NT2/D1 (cell line): ENCODE results near the gene TENM4.

Source experiments
- DNase-seq: peaks from one replicate; pipeline ENCODE4 v3.0.0-alpha.2; 2011; ENCODE audit warnings: low read depth, low spot score
- H3K27me3 ChIP-seq: 2 replicates; pipeline ENCODE4 v1.6.0; 2011; ENCODE audit warnings: mild to moderate bottlenecking; ENCODE audit not compliant: insufficient read length, insufficient read depth
- H3K36me3 ChIP-seq: 2 replicates; pipeline ENCODE4 v1.6.1; 2011; ENCODE audit warnings: mild to moderate bottlenecking, low read length, mixed read lengths; ENCODE audit not compliant: insufficient read depth, insufficient read length
- H3K4me1 ChIP-seq: 2 replicates; pipeline ENCODE4 v1.5.1; 2011; ENCODE audit not compliant: insufficient read depth, insufficient read length
- H3K4me3 ChIP-seq: 2 replicates; pipeline ENCODE4 v1.5.1; 2011; ENCODE audit warnings: low read depth; ENCODE audit not compliant: insufficient read length
- H3K9ac ChIP-seq: 2 replicates; pipeline ENCODE4 v1.6.0; 2011; ENCODE audit warnings: low read depth; ENCODE audit not compliant: insufficient read length
- H3K9me3 ChIP-seq: 2 replicates; pipeline ENCODE4 v1.5.1; 2011; ENCODE audit warnings: mild to moderate bottlenecking, low read length; ENCODE audit not compliant: insufficient read depth
- SUZ12 ChIP-seq: IDR thresholded peaks from 2 replicates; pipeline ENCODE4 v1.6.1; 2011; ENCODE audit not compliant: insufficient read length, insufficient read depth; ENCODE audit errors: extremely low read depth
- YY1 ChIP-seq: IDR thresholded peaks from 2 replicates; pipeline ENCODE4 v1.6.1; 2011; ENCODE audit not compliant: insufficient read length, insufficient read depth
- ZNF274 ChIP-seq: IDR thresholded peaks from 2 replicates; pipeline ENCODE4 v1.6.1; 2011; ENCODE audit warnings: mild to moderate bottlenecking, low read depth, low read length

The TENM4 gene

GRCh38 chr11:78651923-78652842, 788.6 kb downstream of the TENM4 start:
- Histone ChIP-seq H3K4me3 (no peak overlapping the region), H3K27me3 (no peaks in the 10 kb centered on the region)
- no peak for DNase-seq

GRCh38 chr11:78651136-78651775, 789.6 kb downstream of the TENM4 start:
- DNase-seq, result no peak
- H3K9ac ChIP-seq, result no peak overlapping the region
- TF ChIP-seq SUZ12 (no peak), YY1 (no peak), ZNF274 (no peak)
- no peaks in the 10 kb centered on the region for H3K36me3 ChIP-seq
- no peaks in the 10 kb centered on the region for H3K9me3 ChIP-seq
- H3K4me3 ChIP-seq, result no peak overlapping the region
- H3K27me3 ChIP-seq, result no peaks in the 10 kb centered on the region
- H3K4me1 ChIP-seq, result peaks cover 3% of the 10 kb centered on the region

More at GRCh38 chr11:78651923-78652842, 788.6 kb downstream of the TENM4 start:
- Histone ChIP-seq H3K9ac (no peak overlapping the region), H3K36me3 (no peaks in the 10 kb centered on the region), H3K4me1 (peaks cover 6% of the 10 kb centered on the region), H3K9me3 (no peaks in the 10 kb centered on the region)
- TF ChIP-seq SUZ12 (no peak), ZNF274 (no peak), YY1 (no peak)

GRCh38 chr11:78649361-78650215, 791.2 kb downstream of the TENM4 start:
- H3K4me1 ChIP-seq, result peaks cover 2% of the 10 kb centered on the region
- DNase-seq, result no peak
- no peaks in the 10 kb centered on the region for H3K36me3 ChIP-seq
- peaks cover 2% of the 10 kb centered on the region for H3K27me3 ChIP-seq
- H3K4me3 ChIP-seq, result no peak overlapping the region
- TF ChIP-seq YY1 (no peak), ZNF274 (no peak), SUZ12 (no peak)
- H3K9ac ChIP-seq, result no peak overlapping the region
- H3K9me3 ChIP-seq, result no peaks in the 10 kb centered on the region

GRCh38 chr11:78647986-78648875, 792.6 kb downstream of the TENM4 start:
- no peak for DNase-seq

GRCh38 chr11:78647266-78647915, 793.4 kb downstream of the TENM4 start:
- H3K4me1 ChIP-seq, result peaks cover 2% of the 10 kb centered on the region
- H3K36me3 ChIP-seq, result no peaks in the 10 kb centered on the region
- no peak for DNase-seq
- no peak overlapping the region for H3K4me3 ChIP-seq
- H3K27me3 ChIP-seq, result peaks cover 2% of the 10 kb centered on the region
- TF ChIP-seq ZNF274 (no peak), YY1 (no peak), SUZ12 (no peak)
- no peaks in the 10 kb centered on the region for H3K9me3 ChIP-seq
- no peak overlapping the region for H3K9ac ChIP-seq

More at GRCh38 chr11:78647986-78648875, 792.6 kb downstream of the TENM4 start:
- Histone ChIP-seq H3K4me1 (peaks cover 2% of the 10 kb centered on the region), H3K9me3 (no peaks in the 10 kb centered on the region), H3K36me3 (no peaks in the 10 kb centered on the region), H3K9ac (no peak overlapping the region), H3K27me3 (peaks cover 2% of the 10 kb centered on the region), H3K4me3 (no peak overlapping the region)
- TF ChIP-seq YY1, result no peak
- no peak for TF ChIP-seq ZNF274

GRCh38 chr11:78646564-78647185, 794.2 kb downstream of the TENM4 start:
- Histone ChIP-seq H3K36me3 (no peaks in the 10 kb centered on the region), H3K9me3 (no peaks in the 10 kb centered on the region), H3K27me3 (peaks cover 2% of the 10 kb centered on the region), H3K4me3 (no peak overlapping the region), H3K9ac (no peak overlapping the region), H3K4me1 (peaks cover 2% of the 10 kb centered on the region)
- DNase-seq, result peak; percentile 48
- TF ChIP-seq YY1 (no peak), SUZ12 (no peak), ZNF274 (no peak)
